GM13977 (cell line): ENCODE data around the gene MITF.

Source experiments
- DNase-seq: peaks from one replicate; pipeline ENCODE4 v3.0.0; 2012; ENCODE audit warnings: low spot score
- CTCF ChIP-seq: IDR thresholded peaks from 2 replicates; pipeline ENCODE4 v1.5.1; 2012; ENCODE audit warnings: mild to moderate bottlenecking, control low read depth; ENCODE audit not compliant: insufficient read depth; ENCODE audit errors: extremely low read depth, missing control alignments
- in situ Hi-C: fragments of 300-500 bp; cut with MboI; formaldehyde crosslinking; loops from one replicate; pipeline ENCODE4 v1.12.0; 2022; ENCODE audit warnings: low sequenced_read_pairs, low pct_unique_long_range_greater_than_20kb, mixed read lengths, inconsistent platforms; ENCODE audit not compliant: unreplicated experiment

The MITF gene

GRCh38 chr3:69745505-69745904, 6.2 kb downstream of the MITF start:
- in situ Hi-C loops: no loop called here
- DNase-seq: no peak
- TF ChIP-seq CTCF: no peak

GRCh38 chr3:69746119-69746518, 6.9 kb downstream of the MITF start:
- no peak for TF ChIP-seq CTCF
- no peak for DNase-seq
- in situ Hi-C loops: no loop called here

GRCh38 chr3:69747511-69748258, 8.4 kb downstream of the MITF start:
- in situ Hi-C loops: no loop called here
- DNase-seq: no peak
- no peak for TF ChIP-seq CTCF

DNA sequence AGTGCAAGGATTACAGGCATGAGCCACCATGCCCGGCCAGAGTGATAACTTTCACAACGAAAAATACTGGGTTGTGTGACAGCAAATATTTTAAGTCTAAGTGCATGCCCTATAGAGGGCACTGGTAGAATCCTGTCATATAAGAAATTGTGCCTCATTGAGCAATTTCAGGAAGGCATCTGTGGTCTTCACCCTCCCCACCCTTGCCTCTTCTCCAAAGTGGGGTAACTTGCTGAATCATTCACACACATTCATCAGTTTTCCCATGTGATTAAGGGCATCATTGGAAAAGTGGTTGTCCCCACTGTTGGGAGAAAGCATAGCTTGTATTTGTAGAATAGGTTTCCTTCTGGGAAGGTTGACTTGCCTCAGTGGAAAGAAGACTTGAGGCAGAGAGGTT, 9.2 kb downstream of the MITF start:
- in situ Hi-C loops: no loop called here
- DNase-seq: no peak
- no peak for TF ChIP-seq CTCF

DNA sequence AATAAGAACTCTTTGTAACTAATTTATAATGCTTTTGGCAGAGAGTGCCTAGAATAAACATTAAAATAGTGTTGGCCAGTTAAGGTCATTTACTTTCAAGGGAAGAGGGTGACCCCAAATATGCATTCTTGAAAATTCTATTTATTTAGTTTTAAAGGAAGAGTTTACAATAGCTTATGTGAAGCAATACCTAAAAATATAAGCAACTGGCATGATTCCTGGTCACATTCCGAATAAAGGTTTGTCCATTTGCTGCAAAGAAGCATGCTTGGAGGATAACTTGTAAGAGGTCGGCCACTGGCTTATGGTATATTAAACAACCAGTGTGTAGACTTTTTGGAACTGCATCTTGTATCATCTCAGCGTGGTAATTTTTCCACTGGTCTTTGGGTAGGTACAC, 10.2 kb downstream of the MITF start:
- TF ChIP-seq CTCF: no peak
- no peak for DNase-seq

DNA sequence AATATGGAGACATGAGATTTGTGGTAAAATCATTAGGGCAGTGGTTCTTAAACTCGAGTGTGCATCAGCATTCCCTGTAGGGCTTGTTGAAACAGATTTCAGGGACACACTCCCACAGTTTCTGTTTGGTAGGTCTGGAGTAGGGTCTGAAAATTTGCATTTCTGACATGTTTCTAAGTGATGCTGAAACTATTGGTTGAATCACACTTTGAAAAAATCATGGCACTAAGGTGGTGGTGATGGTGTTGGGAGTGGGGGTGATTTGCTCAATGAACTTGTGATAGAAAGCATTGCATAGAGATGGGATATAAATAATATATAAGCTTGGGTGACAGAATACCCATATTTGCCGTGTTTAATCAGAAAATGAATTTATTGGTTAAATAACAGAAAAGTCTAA, 11.3 kb downstream of the MITF start:
- in situ Hi-C loops: no loop called here
- no peak for TF ChIP-seq CTCF
- DNase-seq: no peak

More for the DNA sequence above, 10.2 kb downstream of the MITF start:
- in situ Hi-C loops: no loop called here
